H1 (cell line): ENCODE results near the gene LTBP1. TPM values are rescaled to one million over a fixed set of nuclear protein-coding genes. Genes with fewer than 3 reads are reported as not detected.

Experiments used
- CTCF ChIA-PET: fragments of 300-600 bp; sonication (Branson Sonifier 250); formaldehyde crosslinking; loops from one replicate; lab custom pipeline; 2021; ENCODE audit not compliant: partially characterized antibody; lab: Charles Lee
- POLR2A ChIA-PET: fragments of 300-600 bp; sonication (Branson Sonifier 250); formaldehyde crosslinking; loops from one replicate; lab custom pipeline; 2021; ENCODE audit warnings: inconsistent platforms; ENCODE audit not compliant: partially characterized antibody; lab: Charles Lee
- DNase-seq, 2 experiments: peaks; one replicate each; pipeline versions ENCODE4 v3.0.0 to v3.0.0-alpha.2; 2010 to 2022; ENCODE audit warnings: low spot score in 2 of 2, low read depth in 1 of 2, mixed read lengths in 1 of 2
- FAIRE-seq: peaks from 2 replicates; lab custom pipeline; 2011; peaks lifted over from hg19 to GRCh38; lab: Jason Lieb, UNC
- H2AFZ ChIP-seq: 2 replicates; pipeline ENCODE4 v1.8.1; 2012; ENCODE audit warnings: low read length, inconsistent platforms
- H2AK5ac ChIP-seq: 2 replicates; pipeline ENCODE4 v1.6.1; 2013; ENCODE audit warnings: low read depth, low read length
- H2BK120ac ChIP-seq: replicated peaks from 2 replicates; pipeline ENCODE3; 2013; ENCODE audit warnings: low read depth, low read length, inconsistent platforms
- H2BK12ac ChIP-seq: 2 replicates; pipeline ENCODE4 v1.6.1; 2013; ENCODE audit warnings: low read depth, low read length
- H2BK15ac ChIP-seq: 2 replicates; pipeline ENCODE4 v1.6.1; 2013; ENCODE audit warnings: low read length
- H2BK20ac ChIP-seq: 2 replicates; pipeline ENCODE4 v1.6.1; 2013; ENCODE audit warnings: low read length
- H2BK5ac ChIP-seq: 2 replicates; pipeline ENCODE4 v1.6.1; 2013; ENCODE audit warnings: low read depth, low read length
- H3K14ac ChIP-seq: 2 replicates; pipeline ENCODE4 v1.6.1; 2013; ENCODE audit warnings: inconsistent platforms; ENCODE audit not compliant: insufficient read length
- H3K18ac ChIP-seq: 2 replicates; pipeline ENCODE4 v1.6.1; 2013; ENCODE audit warnings: low read length; ENCODE audit errors: extremely low read depth
- H3K23ac ChIP-seq: 2 replicates; pipeline ENCODE4 v1.6.1; 2013; ENCODE audit warnings: inconsistent platforms; ENCODE audit not compliant: insufficient read length
- H3K23me2 ChIP-seq: 2 replicates; pipeline ENCODE4 v1.6.1; 2013; ENCODE audit warnings: low read depth, low read length
- H3K27ac ChIP-seq: 2 replicates; pipeline ENCODE4 v1.6.1; 2011; ENCODE audit warnings: low read depth, low read length, inconsistent platforms
- H3K27me3 ChIP-seq, 4 experiments: replicated peaks in 1 of 4; 1 replicate in 1 of 4; 2 replicates in 3 of 4; pipeline versions ENCODE4 v1.6.1 to v1.8.1; 2011 to 2013; ENCODE audit warnings: low read length in 3 of 4, mild to moderate bottlenecking in 3 of 4, inconsistent platforms in 2 of 4, mixed read lengths in 2 of 4, moderate library complexity in 1 of 4; ENCODE audit not compliant: control insufficient read depth in 3 of 4, insufficient read depth in 3 of 4; ENCODE audit errors: extremely low read depth in 1 of 4
- H3K36me3 ChIP-seq, 4 experiments: 2 replicates each; pipeline versions ENCODE4 v1.6.1 to v1.8.1; 2011 to 2013; ENCODE audit warnings: mild to moderate bottlenecking in 4 of 4, low read length in 3 of 4, moderate library complexity in 2 of 4, control low read depth in 1 of 4, inconsistent platforms in 1 of 4; ENCODE audit not compliant: insufficient read depth in 4 of 4, control insufficient read depth in 2 of 4
- H3K4ac ChIP-seq: replicated peaks from 2 replicates; pipeline ENCODE3; 2013; ENCODE audit warnings: low read length, low read depth, mixed read lengths, inconsistent platforms; ENCODE audit not compliant: insufficient read length
- H3K4me1 ChIP-seq, 4 experiments: replicated peaks in 1 of 4; 1 replicate in 1 of 4; 2 replicates in 3 of 4; pipeline versions ENCODE4 v1.6.1 to v1.8.1; 2011 to 2013; ENCODE audit warnings: low read length in 3 of 4, inconsistent platforms in 2 of 4, mixed read lengths in 1 of 4; ENCODE audit not compliant: insufficient read depth in 4 of 4, control insufficient read depth in 3 of 4
- H3K4me2 ChIP-seq, 2 experiments: 2 replicates each; pipeline versions ENCODE4 v1.6.1 to v1.8.1; 2011 to 2013; ENCODE audit warnings: low read depth in 2 of 2, low read length in 2 of 2, control low read depth in 1 of 2, inconsistent platforms in 1 of 2, mild to moderate bottlenecking in 1 of 2; ENCODE audit not compliant: insufficient read depth in 1 of 2
- H3K4me3 ChIP-seq, 4 experiments: fragments of 200-600, 300-600 bp in 1 of 4; sonication (generic), shearing (Covaris generic), sonication (Bioruptor Twin) in 1 of 4; 2 replicates each; pipeline versions ENCODE4 v1.5.1 to v1.8.1; 2011 to 2016; ENCODE audit warnings: low read length in 4 of 4, low read depth in 3 of 4, control low read depth in 2 of 4, inconsistent platforms in 2 of 4, mild to moderate bottlenecking in 2 of 4, mixed read lengths in 1 of 4, moderate library complexity in 1 of 4; ENCODE audit not compliant: insufficient read depth in 2 of 4; ENCODE audit errors: extremely low read depth in 1 of 4
- H3K56ac ChIP-seq: replicated peaks from 2 replicates; pipeline ENCODE3; 2013; ENCODE audit warnings: low read depth, mild to moderate bottlenecking, mixed read lengths, low read length, inconsistent platforms; ENCODE audit not compliant: insufficient read length
- H3K79me1 ChIP-seq: 2 replicates; pipeline ENCODE4 v1.6.1; 2013; ENCODE audit warnings: low read depth, low read length, control low read depth
- H3K79me2 ChIP-seq, 2 experiments: 2 replicates each; pipeline versions ENCODE4 v1.6.1 to v1.8.1; 2012 to 2013; ENCODE audit warnings: low read length in 2 of 2, mild to moderate bottlenecking in 2 of 2, inconsistent platforms in 1 of 2; ENCODE audit not compliant: insufficient read depth in 2 of 2, control insufficient read depth in 1 of 2
- H3K9ac ChIP-seq, 4 experiments: replicated peaks in 1 of 4; 1 replicate in 1 of 4; 2 replicates in 3 of 4; pipeline versions ENCODE4 v1.6.1 to v1.8.1; 2011 to 2013; ENCODE audit warnings: low read depth in 3 of 4, low read length in 3 of 4, control low read depth in 2 of 4, mild to moderate bottlenecking in 2 of 4, moderate library complexity in 2 of 4, inconsistent platforms in 1 of 4; ENCODE audit errors: extremely low read depth in 1 of 4
- H3K9me3 ChIP-seq, 2 experiments: 2 replicates each; pipeline versions ENCODE4 v1.6.1 to v1.8.1; 2012 to 2013; ENCODE audit warnings: mild to moderate bottlenecking in 2 of 2, moderate library complexity in 2 of 2, control low read depth in 1 of 2, inconsistent platforms in 1 of 2, low read depth in 1 of 2, low read length in 1 of 2, mixed read lengths in 1 of 2; ENCODE audit not compliant: insufficient read depth in 2 of 2
- H4K20me1 ChIP-seq, 2 experiments: replicated peaks in 1 of 2; 2 replicates each; pipeline versions ENCODE3 to v1.8.1; 2011 to 2013; ENCODE audit warnings: inconsistent platforms in 2 of 2, low read length in 2 of 2, mild to moderate bottlenecking in 1 of 2; ENCODE audit not compliant: insufficient read depth in 2 of 2, control insufficient read depth in 1 of 2
- H4K5ac ChIP-seq: 2 replicates; pipeline ENCODE4 v1.6.1; 2013; ENCODE audit warnings: low read length, low read depth, mixed read lengths, inconsistent platforms; ENCODE audit not compliant: insufficient read length
- H4K8ac ChIP-seq: 2 replicates; pipeline ENCODE4 v1.8.0; 2013; ENCODE audit warnings: mild to moderate bottlenecking, moderate library complexity, low read length, inconsistent platforms; ENCODE audit not compliant: insufficient read depth; ENCODE audit errors: extremely low read depth
- H4K91ac ChIP-seq: replicated peaks from 2 replicates; pipeline ENCODE3; 2013; ENCODE audit warnings: low read length, mixed read lengths, inconsistent platforms; ENCODE audit not compliant: insufficient read length
- BRCA1 ChIP-seq: IDR thresholded peaks from 2 replicates; pipeline ENCODE4 v1.6.1; 2012; ENCODE audit warnings: low read depth, low read length, improper control_type of control experiment
- EZH2 ChIP-seq: fragments of 200-600 bp; sonication (generic); IDR thresholded peaks from 2 replicates; pipeline ENCODE4 v1.7.1; 2012; ENCODE audit warnings: low read depth, mild to moderate bottlenecking, moderate library complexity, low read length, inconsistent platforms; ENCODE audit not compliant: severe bottlenecking
- POLR2AphosphoS5 ChIP-seq: IDR thresholded peaks from 2 replicates; pipeline ENCODE4 v1.6.1; 2011; ENCODE audit warnings: low read depth, low read length
- RXRA ChIP-seq: IDR thresholded peaks from 2 replicates; pipeline ENCODE4 v1.6.1; 2011; ENCODE audit warnings: low read depth, mild to moderate bottlenecking, low read length, moderate library complexity; ENCODE audit not compliant: insufficient read depth
- SAP30 ChIP-seq: fragments of 300-600 bp; sonication (generic); IDR thresholded peaks from 2 replicates; pipeline ENCODE4 v1.7.1; 2012; ENCODE audit warnings: low read length, moderate library complexity, mild to moderate bottlenecking, inconsistent platforms; ENCODE audit not compliant: insufficient read depth, insufficient replicate concordance
- TBP ChIP-seq: IDR thresholded peaks from 2 replicates; pipeline ENCODE4 v1.6.1; 2011; ENCODE audit warnings: low read depth, low read length, improper control_type of control experiment
- WGBS, 2 experiments: shearing (Covaris generic) in 1 of 2; methylation state at CpG; one replicate each; pipeline versions ENCODE4 v1.1.6 to v1.1.7; 2013 to 2015; ENCODE audit warnings: low lambda C conversion rate in 2 of 2, mixed read lengths in 2 of 2, inconsistent platforms in 1 of 2, low coverage in 1 of 2, missing lambda C conversion rate in 1 of 2; ENCODE audit not compliant: insufficient replicate concordance in 2 of 2, insufficient coverage in 1 of 2, insufficient read length in 1 of 2; ENCODE audit errors: extremely low coverage in 1 of 2, missing lambda C conversion rate in 1 of 2; 5-methylcytosine and 5-hydroxymethylcytosine counted together
- polyA plus RNA-seq, 7 experiments: library from polyadenylated mRNA; depleted of rRNA in 3 of 7; stranded (reverse) in 5 of 7; unstranded in 2 of 7; fragments of >200 nt in 5 of 7; fragments of 200-250 nt in 2 of 7; gene quantifications; 1 replicate in 5 of 7; 2 replicates in 1 of 7; 4 replicates in 1 of 7; pipeline versions ENCODE4 v1.2.1 to v1.2.3, GENCODE V29; 2011 to 2013; ENCODE audit warnings: missing spikeins in 2 of 7, mixed read lengths in 2 of 7
- total RNA-seq: library from RNA; stranded (reverse); fragmentation: NEBNext Ultra II Directional; extraction: Animal tissue kit (Norgen Biotek cat#: 25700); gene quantifications from 2 replicates; pipeline ENCODE4 v1.2.1, GENCODE V29; 2021

Gene LTBP1
- total and polyA plus RNA-seq, 2 of the 8 experiments (the other 6 are each of a cell fraction or from before 2014, with no cell fraction given), result 15.4 to 24.7 TPM

- Histone ChIP-seq H3K23ac (no peak overlapping the region), H3K79me1 (no peaks in the 10 kb centered on the region), H3K4me2 (no peak overlapping the region), H2AFZ (no peak overlapping the region), H3K4me1 (peaks cover 0 to 3% (median 1%) of the 10 kb centered on the region in 4 experiments; a peak in 3 of 7 replicates), H2BK15ac (no peak overlapping the region), H3K27me3 (no peaks in the 10 kb centered on the region), H3K9me3 (no peaks in the 10 kb centered on the region), H2BK20ac (no peak overlapping the region), H3K27ac (no peak overlapping the region), H2BK5ac (no peak overlapping the region), H4K8ac (no peak overlapping the region), H4K5ac (no peak overlapping the region), H3K18ac (no peak overlapping the region), H2BK12ac (no peak overlapping the region), H3K79me2 (no peaks in the 10 kb centered on the region), H3K4me3 (no peak overlapping the region), H3K9ac (no peak overlapping the region), H3K4ac (no peak overlapping the region), H3K14ac (no peak overlapping the region), H2AK5ac (no peak overlapping the region), H4K91ac (no peak overlapping the region), H4K20me1 (no peaks in the 10 kb centered on the region), H3K23me2 (no peaks in the 10 kb centered on the region; the same call in 1 of the 2 replicates), H3K56ac (no peak overlapping the region), H3K36me3 (no peaks in the 10 kb centered on the region), H2BK120ac (no peak overlapping the region)
- FAIRE-seq, result no peak
- CTCF ChIA-PET, result no interaction called here
- DNase-seq, result no peak
- POLR2A ChIA-PET, result no interaction called here
- WGBS, 2 experiments, result 97% methylated on average over 3 of the region's 3 CpGs; no CpG with 5 or more reads in 1 of the 2 experiments
- TF ChIP-seq BRCA1 (no peak), SAP30 (no peak), RXRA (no peak), EZH2 (no peak), TBP (no peak), POLR2AphosphoS5 (no peak)
Observed at GRCh38 chr2:33064349-33064801, 117.6 kb downstream of the LTBP1 start.
